Measurements from ENCODE around the gene DPPA2. TPM values are rescaled to one million over a fixed set of nuclear protein-coding genes. Genes with fewer than 3 reads are reported as not detected.

Gene DPPA2
- total RNA-seq, 2 donors from 2014 or later = not detected

DNA sequence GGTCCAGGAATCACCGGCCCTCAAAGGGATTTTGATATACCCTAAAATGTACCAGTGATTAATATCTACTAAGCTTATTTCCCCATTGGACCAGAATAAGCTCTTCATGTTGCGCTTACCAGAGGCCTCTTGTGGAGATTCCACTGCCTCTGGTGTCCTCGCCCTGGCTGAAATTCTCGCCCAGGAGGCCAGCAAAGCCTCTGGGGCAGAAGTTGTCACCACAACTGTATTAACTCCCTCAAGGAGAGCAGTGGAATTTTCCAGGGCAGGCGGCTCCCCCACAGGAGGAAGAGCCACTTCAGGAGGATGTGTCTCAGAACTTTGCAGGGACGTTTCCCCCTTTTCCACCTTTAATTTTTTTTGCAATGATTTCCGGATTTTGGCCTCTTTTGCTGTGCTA is 14.1 kb upstream of the DPPA2 start:
- no peak for ATAC-seq
- no peak for DNase-seq
- intact Hi-C loops (cut with DNase I, micrococcal nuclease) = no loop called here

DNA sequence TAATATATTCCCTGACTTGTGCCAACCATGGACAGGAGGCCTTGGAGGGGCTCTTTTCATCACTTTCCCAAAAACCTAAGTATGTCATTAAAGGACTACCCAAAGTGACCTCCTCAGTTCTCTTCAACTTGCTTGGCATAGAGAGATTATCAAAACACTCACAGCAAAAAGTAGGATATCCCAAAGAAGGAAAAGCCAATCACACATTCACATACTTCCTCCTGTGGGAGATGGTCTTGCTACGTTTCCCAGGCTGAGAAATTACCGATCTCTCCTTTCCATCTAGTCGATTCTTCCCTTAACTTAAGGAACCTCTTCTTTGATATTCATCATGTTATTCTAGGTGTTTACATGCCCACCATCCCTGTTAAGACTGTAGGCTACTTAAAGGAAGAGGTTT is 11.9 kb upstream of the DPPA2 start:
- intact Hi-C loops (cut with DNase I, micrococcal nuclease) = no loop called here
- ATAC-seq (no peak), DNase-seq (no peak)

DNA sequence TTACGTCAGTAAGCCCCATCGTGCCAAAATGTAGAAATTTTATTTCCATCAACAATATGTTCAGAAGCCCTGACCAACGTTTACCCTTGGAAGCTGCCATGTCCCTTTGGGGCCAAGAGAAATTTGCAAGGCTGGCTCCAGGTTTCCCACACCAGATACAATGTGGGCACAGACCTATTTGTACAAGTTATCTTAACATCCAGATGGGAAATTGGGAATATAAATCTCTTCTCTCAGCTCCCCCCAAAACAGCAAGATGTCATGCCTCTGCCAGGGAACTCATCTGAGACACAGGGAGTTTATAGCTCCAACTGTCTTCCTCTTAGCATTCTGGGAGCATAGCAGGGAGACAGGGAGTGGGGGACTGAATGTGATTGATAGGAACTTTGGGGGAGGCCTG is 9.3 kb upstream of the DPPA2 start:
- DNase-seq (no peak), ATAC-seq (no peak)
- intact Hi-C loops (cut with DNase I, micrococcal nuclease) = no loop called here

- ATAC-seq (no peak), DNase-seq (no peak)
- intact Hi-C loops (cut with DNase I, micrococcal nuclease) = no loop called here
These were observed 8.8 kb upstream of the DPPA2 start for GRCh38 chr3:109325109-109325508.

- ATAC-seq (no peak), DNase-seq (no peak)
- intact Hi-C loops (cut with DNase I, micrococcal nuclease) = no loop called here
These were observed 3.3 kb downstream of the DPPA2 start for GRCh38 chr3:109313061-109313460.

- ATAC-seq (no peak), DNase-seq (no peak)
- intact Hi-C loops (cut with DNase I, micrococcal nuclease) = no loop called here
These were observed 18.8 kb downstream of the DPPA2 start for GRCh38 chr3:109297496-109297895.

- no peak for DNase-seq
- no peak for ATAC-seq
- intact Hi-C loops (cut with DNase I, micrococcal nuclease) = no loop called here
These were observed 32.2 kb downstream of the DPPA2 start for GRCh38 chr3:109284071-109284470.

DNA sequence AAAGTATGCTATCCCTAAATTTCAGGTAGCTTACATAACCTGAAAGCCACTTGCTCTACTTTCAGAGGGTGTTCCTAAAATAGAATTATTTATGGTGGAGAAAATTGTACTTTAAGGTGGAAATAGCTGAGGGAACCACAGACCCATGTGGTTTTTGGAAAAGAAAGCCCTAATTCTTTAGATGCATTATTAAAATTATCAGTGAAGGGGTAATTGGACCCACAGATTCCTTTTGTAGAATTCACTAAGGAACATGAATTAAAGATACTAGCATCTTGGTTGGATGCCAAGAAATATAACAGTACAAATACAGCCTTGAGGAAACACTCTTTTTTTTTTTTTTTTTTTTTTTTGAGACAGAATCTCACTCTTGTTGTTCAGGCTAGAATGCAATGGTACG is 37.8 kb downstream of the DPPA2 start:
- DNase-seq (no peak), ATAC-seq (no peak)
- intact Hi-C loops (cut with DNase I, micrococcal nuclease) = no loop called here

GRCh38 chr3:109278141-109278540 is 38.2 kb downstream of the DPPA2 start:
- DNase-seq (no peak), ATAC-seq (no peak)

GRCh38 chr3:109275702-109276293 is 40.5 kb downstream of the DPPA2 start:
- DNase-seq (peak in 1 of 2 donors; percentile 18), ATAC-seq (peak; percentile 46)
- intact Hi-C loops (cut with DNase I, micrococcal nuclease) = no loop called here

More at GRCh38 chr3:109278141-109278540, 38.2 kb downstream of the DPPA2 start:
- intact Hi-C loops (cut with DNase I, micrococcal nuclease) = no loop called here

DNA sequence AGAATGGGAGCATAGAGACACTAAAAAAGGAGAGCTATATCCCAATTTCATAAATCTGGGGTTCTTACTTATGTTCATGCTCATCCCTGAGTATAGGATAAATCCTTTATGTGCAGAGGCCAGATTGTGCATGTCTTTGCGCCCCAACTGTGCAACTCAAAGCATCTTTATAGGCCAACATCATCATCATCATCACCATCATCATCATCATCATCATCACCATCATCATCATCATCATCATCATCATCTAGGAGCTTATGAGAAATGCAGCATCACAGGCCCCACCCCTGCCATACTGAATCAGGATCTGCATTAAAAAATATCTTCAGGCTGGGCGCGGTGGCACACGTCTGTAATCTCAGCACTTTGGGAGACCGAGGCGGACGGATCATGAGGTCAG is 45.5 kb downstream of the DPPA2 start:
- intact Hi-C loops (cut with DNase I, micrococcal nuclease) = no loop called here
- DNase-seq (no peak), ATAC-seq (no peak)

DNA sequence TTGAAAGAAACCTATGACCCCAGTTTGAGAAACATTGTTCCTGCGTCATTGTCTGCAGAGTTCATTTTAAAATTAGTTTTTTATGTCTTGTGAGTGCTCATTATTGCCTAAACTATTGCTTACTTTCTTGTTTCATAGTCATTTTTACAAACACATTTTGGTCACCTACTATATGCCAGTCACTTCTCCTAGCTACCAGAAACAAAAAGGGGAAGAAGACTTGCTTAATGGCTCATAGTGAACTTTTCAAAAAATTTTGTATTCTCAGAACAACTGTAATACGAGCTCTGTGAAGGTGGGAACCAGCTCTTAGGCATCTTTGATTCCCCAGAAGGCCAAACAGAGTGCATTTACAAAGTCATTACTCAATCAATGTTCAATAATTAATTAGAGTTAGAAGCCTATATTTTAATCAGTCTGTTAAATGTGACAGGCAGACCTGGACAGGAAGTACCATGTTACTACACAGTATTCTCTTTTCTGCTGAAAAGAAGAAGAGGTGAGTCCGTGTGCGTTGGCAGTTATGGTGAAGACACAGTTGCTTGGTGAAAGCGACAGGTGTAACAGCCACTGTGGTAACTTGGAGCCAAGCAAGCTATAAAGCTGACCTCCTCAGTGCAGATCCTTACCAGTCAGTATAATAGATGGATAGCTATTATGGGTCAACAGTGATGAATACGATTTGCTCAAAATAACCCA is 46.6 kb downstream of the DPPA2 start:
- DNase-seq = no peak
- ATAC-seq = no peak
- intact Hi-C loops (cut with DNase I, micrococcal nuclease) = no loop called here

- intact Hi-C loops (cut with DNase I, micrococcal nuclease) = no loop called here
- DNase-seq (no peak), ATAC-seq (no peak)
These were observed 48.1 kb downstream of the DPPA2 start for GRCh38 chr3:109268181-109268580.

- DNase-seq = no peak
- no peak for ATAC-seq
- intact Hi-C loops (cut with DNase I, micrococcal nuclease) = no loop called here
These were observed 51.0 kb downstream of the DPPA2 start for GRCh38 chr3:109265295-109265694.

DNA sequence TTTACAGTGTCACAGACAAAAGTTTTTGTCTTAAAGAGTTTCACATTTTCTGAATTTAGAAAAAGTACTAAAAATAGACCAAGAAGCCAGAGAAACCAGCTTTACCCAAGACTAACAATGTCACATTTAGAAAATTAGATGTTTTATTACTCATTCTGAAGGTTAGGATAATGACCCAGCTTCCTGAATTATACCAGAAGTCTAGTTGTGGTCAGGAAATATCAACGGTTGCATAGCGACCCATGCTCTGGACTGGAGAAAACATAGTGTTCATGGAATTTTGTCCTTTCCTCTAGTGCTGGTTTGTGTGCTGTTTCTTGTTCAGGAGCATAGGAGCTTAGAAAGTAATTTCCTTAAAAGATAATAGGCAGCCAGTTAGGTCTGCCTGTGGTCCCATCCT is 59.0 kb downstream of the DPPA2 start:
- intact Hi-C loops (cut with DNase I, micrococcal nuclease) = no loop called here
- ATAC-seq = no peak
- no peak for DNase-seq

GRCh38 chr3:109254770-109255169 is 61.5 kb downstream of the DPPA2 start:
- no peak for ATAC-seq
- no peak for DNase-seq
- intact Hi-C loops (cut with DNase I, micrococcal nuclease) = no loop called here

DNA sequence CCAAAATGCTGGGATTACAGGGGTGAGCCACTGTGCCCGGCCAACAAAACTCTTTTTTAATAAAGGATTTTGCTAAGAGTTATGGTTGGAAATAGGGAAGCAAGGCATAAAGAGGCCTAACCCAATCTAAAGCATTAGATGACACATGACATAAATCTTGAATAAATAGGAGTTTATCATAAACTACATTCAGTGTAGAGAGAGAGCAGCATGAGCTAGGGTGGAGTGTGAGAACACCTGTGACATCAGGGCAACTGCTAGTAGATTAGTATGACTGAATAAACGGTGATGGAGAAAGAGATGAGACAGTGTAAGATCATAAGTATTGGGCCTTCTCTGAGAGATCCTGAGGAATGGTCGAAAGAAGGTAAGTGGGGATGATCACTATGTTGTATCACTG is 63.7 kb downstream of the DPPA2 start:
- intact Hi-C loops (cut with DNase I, micrococcal nuclease) = no loop called here
- ATAC-seq (no peak), DNase-seq (no peak)

All from left colon (tissue), 2 donors.